ENCODE data around the gene LPA.
"Not testable (repeated sequence)": the region's sequence is repeated elsewhere in the genome, so short reads cannot be mapped to it uniquely, and the experiment has no call there.

LPA gene

GRCh38 chr6:160664198-160664597 lies at the start of gene LPA:
Gene LPA (minus strand): TSS chr6:160664275. CDS start chr6:160664214, 61 bp downstream.
- not testable (repeated sequence) for DNase-seq

GRCh38 chr6:160708993-160709392 lies 44.9 kb upstream of the LPA start:
- not testable (repeated sequence) for DNase-seq

GRCh38 chr6:160704688-160705087 lies 40.6 kb upstream of the LPA start:
- DNase-seq: not testable (repeated sequence)

GRCh38 chr6:160701918-160702680 lies 38.0 kb upstream of the LPA start, which contains the start of gene PLG:
Gene PLG (plus strand): TSS chr6:160702244. CDS start chr6:160702305, 61 bp downstream.
- not testable (repeated sequence) for DNase-seq

- DNase-seq: no peak
Observed at GRCh38 chr6:160697826-160698225, 33.8 kb upstream of the LPA start.

GRCh38 chr6:160696884-160697283 lies 32.8 kb upstream of the LPA start:
- not testable (repeated sequence) for DNase-seq

- not testable (repeated sequence) for DNase-seq
Observed at GRCh38 chr6:160695622-160696021, 31.5 kb upstream of the LPA start.

GRCh38 chr6:160695025-160695424 lies 30.9 kb upstream of the LPA start:
- not testable (repeated sequence) for DNase-seq

- peak; percentile 10 for DNase-seq
Observed at GRCh38 chr6:160692369-160692959, 28.4 kb upstream of the LPA start.

- no peak for DNase-seq
Observed at GRCh38 chr6:160691617-160692016, 27.5 kb upstream of the LPA start.

GRCh38 chr6:160690458-160690857 lies 26.4 kb upstream of the LPA start:
- DNase-seq: no peak

GRCh38 chr6:160685762-160686450 lies 21.8 kb upstream of the LPA start:
- DNase-seq: no peak

GRCh38 chr6:160685101-160685761 lies 21.2 kb upstream of the LPA start:
- not testable (repeated sequence) for DNase-seq

- no peak for DNase-seq
Observed at GRCh38 chr6:160679402-160679769, 15.3 kb upstream of the LPA start.

GRCh38 chr6:160678744-160679401 lies 14.8 kb upstream of the LPA start:
- no peak for DNase-seq

- no peak for DNase-seq
Observed at GRCh38 chr6:160678230-160678629, 14.2 kb upstream of the LPA start.

- DNase-seq: not testable (repeated sequence)
Observed at GRCh38 chr6:160676418-160676817, 12.3 kb upstream of the LPA start.

- no peak for DNase-seq
Observed at GRCh38 chr6:160668589-160668988, 4.5 kb upstream of the LPA start.

GRCh38 chr6:160667639-160668481 lies 3.8 kb upstream of the LPA start:
- DNase-seq: peak; percentile 66

- no peak for DNase-seq
Observed at GRCh38 chr6:160662842-160663241, 1.2 kb downstream of the LPA start.

- no peak for DNase-seq
Observed at GRCh38 chr6:160662429-160662828, 1.6 kb downstream of the LPA start.

- no peak for DNase-seq
Observed at GRCh38 chr6:160661216-160661615, 2.9 kb downstream of the LPA start.

All from DMS53 (cell line).